IMR-90 (cell line): ENCODE results near the gene FGFRL1. TPM values are rescaled to one million over a fixed set of nuclear protein-coding genes. Genes with fewer than 3 reads are reported as not detected.

Experiments
- ATAC-seq: fragments of 200-7000 bp; cut with Tn5 transposase; 2 replicates; pipeline ENCODE4 v1.9.1; 2020; ENCODE audit warnings: low read depth, mild to moderate bottlenecking, moderate library complexity
- BruUV-seq: library from RNA; stranded (reverse); fragments of 400-500 nt; replicated peaks from 2 replicates; lab custom pipeline; 2021; lab: Mats Ljungman, UMichigan
- CTCF ChIA-PET: fragments of 300-600 bp; formaldehyde crosslinking; extraction: SDS; loops from one replicate; lab custom pipeline; 2021; ENCODE audit warnings: antibody characterized with exemption; lab: Yijun Ruan, JAX
- POLR2A ChIA-PET: fragments of 300-600 bp; sonication (Branson Sonifier 250); formaldehyde crosslinking; loops from one replicate; lab custom pipeline; 2022; ENCODE audit warnings: antibody characterized with exemption; ENCODE audit not compliant: unreplicated experiment; lab: Charles Lee
- DNase-seq: peaks from one replicate; pipeline ENCODE4 v3.0.0; 2013
- H2AFZ ChIP-seq: replicated peaks from 2 replicates; pipeline ENCODE3; 2013; ENCODE audit warnings: low read length, mild to moderate bottlenecking; ENCODE audit not compliant: poor library complexity
- H2AK5ac ChIP-seq: 2 replicates; pipeline ENCODE4 v1.6.1; 2013; ENCODE audit warnings: low read depth, low read length, inconsistent platforms
- H2AK9ac ChIP-seq: replicated peaks from 2 replicates; pipeline ENCODE3; 2013; ENCODE audit warnings: mild to moderate bottlenecking, low read depth, low read length, moderate library complexity; ENCODE audit not compliant: poor library complexity
- H2BK120ac ChIP-seq: 2 replicates; pipeline ENCODE4 v1.6.1; 2013; ENCODE audit warnings: low read depth, low read length, inconsistent platforms
- H2BK15ac ChIP-seq: 3 replicates; pipeline ENCODE4 v1.6.1; 2013; ENCODE audit warnings: low read depth, low read length, inconsistent platforms
- H2BK20ac ChIP-seq: 2 replicates; pipeline ENCODE4 v1.6.1; 2013; ENCODE audit warnings: low read depth, mild to moderate bottlenecking, inconsistent platforms, low read length, moderate library complexity
- H2BK5ac ChIP-seq: 2 replicates; pipeline ENCODE4 v1.6.1; 2013; ENCODE audit warnings: mild to moderate bottlenecking, low read depth, low read length, inconsistent platforms; ENCODE audit not compliant: poor library complexity, severe bottlenecking
- H3K14ac ChIP-seq: replicated peaks from 2 replicates; pipeline ENCODE4 v1.6.1; 2013; ENCODE audit warnings: low read depth, low read length, inconsistent platforms
- H3K18ac ChIP-seq: 2 replicates; pipeline ENCODE4 v1.6.1; 2013; ENCODE audit warnings: low read depth, low read length, control low read depth
- H3K23ac ChIP-seq: 2 replicates; pipeline ENCODE4 v1.6.1; 2013; ENCODE audit warnings: low read depth, low read length, inconsistent platforms
- H3K27ac ChIP-seq: 2 replicates; pipeline ENCODE4 v1.5.1; 2013; ENCODE audit warnings: mild to moderate bottlenecking, control low read depth, low read length; ENCODE audit not compliant: insufficient read depth
- H3K27me3 ChIP-seq: 2 replicates; pipeline ENCODE4 v1.6.1; 2013; ENCODE audit warnings: low read length; ENCODE audit not compliant: control insufficient read depth, insufficient read depth
- H3K36me3 ChIP-seq: 2 replicates; pipeline ENCODE4 v1.6.1; 2013; ENCODE audit warnings: low read length, mixed read lengths; ENCODE audit not compliant: control insufficient read depth, insufficient read depth
- H3K4ac ChIP-seq: 2 replicates; pipeline ENCODE4 v1.6.1; 2013; ENCODE audit warnings: low read depth, low read length, inconsistent platforms
- H3K4me1 ChIP-seq: 2 replicates; pipeline ENCODE4 v1.6.1; 2013; ENCODE audit warnings: low read length, mixed read lengths; ENCODE audit not compliant: control insufficient read depth, insufficient read depth
- H3K4me2 ChIP-seq: 2 replicates; pipeline ENCODE4 v1.6.1; 2013; ENCODE audit warnings: low read depth, mild to moderate bottlenecking, control low read depth, low read length, moderate library complexity
- H3K4me3 ChIP-seq: 2 replicates; pipeline ENCODE4 v1.5.1; 2013; ENCODE audit warnings: low read depth, mild to moderate bottlenecking, control low read depth, low read length, moderate library complexity; ENCODE audit not compliant: insufficient read depth
- H3K56ac ChIP-seq: 2 replicates; pipeline ENCODE4 v1.6.1; 2013; ENCODE audit warnings: low read length, inconsistent platforms; ENCODE audit not compliant: insufficient read depth; ENCODE audit errors: extremely low read depth
- H3K79me1 ChIP-seq, 2 experiments: 2 replicates each; pipeline ENCODE4 v1.6.1; 2013; ENCODE audit warnings: low read length in 2 of 2, inconsistent platforms in 1 of 2, low read depth in 1 of 2
- H3K9ac ChIP-seq: 2 replicates; pipeline ENCODE4 v1.6.1; 2013; ENCODE audit warnings: low read depth, low read length, control low read depth
- H3K9me1 ChIP-seq: 2 replicates; pipeline ENCODE4 v1.6.1; 2013; ENCODE audit warnings: low read length, inconsistent platforms; ENCODE audit not compliant: insufficient read depth
- H3K9me3 ChIP-seq: 2 replicates; pipeline ENCODE4 v1.6.1; 2013; ENCODE audit warnings: low read length; ENCODE audit not compliant: control insufficient read depth, insufficient read depth
- H4K20me1 ChIP-seq: 2 replicates; pipeline ENCODE4 v1.6.1; 2013; ENCODE audit warnings: low read length, inconsistent platforms; ENCODE audit not compliant: insufficient read depth
- H4K5ac ChIP-seq: 2 replicates; pipeline ENCODE4 v1.6.1; 2013; ENCODE audit warnings: mild to moderate bottlenecking, low read depth, low read length, control low read depth
- H4K8ac ChIP-seq, 2 experiments: 2 replicates each; pipeline ENCODE4 v1.6.1; 2013; ENCODE audit warnings: low read depth in 2 of 2, low read length in 2 of 2, control low read depth in 1 of 2, inconsistent platforms in 1 of 2
- H4K91ac ChIP-seq: 2 replicates; pipeline ENCODE4 v1.6.1; 2013; ENCODE audit warnings: low read depth, low read length, inconsistent platforms; ENCODE audit not compliant: insufficient read depth
- CTCF ChIP-seq: conservative IDR thresholded peaks from 2 replicates; pipeline ENCODE4 v1.5.1; 2012; ENCODE audit warnings: mild to moderate bottlenecking, low read depth, low read length, improper control_type of control experiment
- NFE2L2 ChIP-seq: fragments of 150-350 bp; IDR thresholded peaks from 2 replicates; pipeline ENCODE4 v1.6.1; 2016; ENCODE audit warnings: low read depth, mild to moderate bottlenecking, low read length
- POLR2A ChIP-seq: IDR thresholded peaks from 2 replicates; pipeline ENCODE4 v1.6.1; 2012; ENCODE audit warnings: mild to moderate bottlenecking, low read depth, low read length
- RCOR1 ChIP-seq: IDR thresholded peaks from 2 replicates; pipeline ENCODE4 v1.6.1; 2012; ENCODE audit warnings: mild to moderate bottlenecking, low read length, improper control_type of control experiment; ENCODE audit not compliant: insufficient replicate concordance
- RFX5 ChIP-seq: IDR thresholded peaks from 2 replicates; pipeline ENCODE4 v1.8.0; 2012; ENCODE audit warnings: low read depth, mild to moderate bottlenecking, low read length, moderate library complexity
- SMC3 ChIP-seq: fragments of 150-350 bp; IDR thresholded peaks from 2 replicates; pipeline ENCODE4 v1.6.1; 2016; ENCODE audit warnings: low read depth, mild to moderate bottlenecking, antibody characterized with exemption, low read length, moderate library complexity
- WGBS, 2 experiments: methylation state at CpG; one replicate each; pipeline versions ENCODE4 v1.1.5 to v1.1.7; 2013; ENCODE audit warnings: missing lambda C conversion rate in 2 of 2; ENCODE audit not compliant: insufficient read length in 1 of 2; ENCODE audit errors: extremely low coverage in 2 of 2; 5-methylcytosine and 5-hydroxymethylcytosine counted together
- dilution Hi-C: fragments of 300-500 bp; cut with HindIII; formaldehyde crosslinking; loops from one replicate; pipeline ENCODE4 v1.14.3; 2018; ENCODE audit warnings: low sequenced_read_pairs; ENCODE audit not compliant: unreplicated experiment
- in situ Hi-C: fragments of 300-500 bp; cut with MboI; formaldehyde crosslinking; loops from 3 replicates; pipeline ENCODE4 v1.14.3; 2019; ENCODE audit warnings: low sequenced_read_pairs, inconsistent platforms, mixed read lengths
- intact Hi-C: fragments of 100-400 bp; cut with micrococcal nuclease; formaldehyde crosslinking; loops from 2 replicates; pipeline ENCODE4 v1.10.0; 2022
- polyA plus RNA-seq, 3 experiments: library from polyadenylated mRNA; depleted of rRNA; stranded (reverse); fragments of >200 nt; gene quantifications; 2 replicates each; pipeline ENCODE4 v1.2.3, GENCODE V29; 2012; ENCODE audit warnings: low replicate concordance in 1 of 3
- total RNA-seq: library from RNA; depleted of rRNA; stranded (reverse); fragments of >200 nt; gene quantifications from 2 replicates; pipeline ENCODE4 v1.2.3, GENCODE V29; 2012
- TF ChIP-seq, protein P1 (sequence below): fragments of 150-350 bp; IDR thresholded peaks from 2 replicates; pipeline ENCODE4 v1.6.1; 2016; ENCODE audit warnings: low read depth, mild to moderate bottlenecking, low read length, moderate library complexity, borderline replicate concordance

Gene FGFRL1
- total and polyA plus RNA-seq, 2 of the 4 experiments (the other 2 are of a cell fraction): 49.3 to 78.8 TPM

DNA sequence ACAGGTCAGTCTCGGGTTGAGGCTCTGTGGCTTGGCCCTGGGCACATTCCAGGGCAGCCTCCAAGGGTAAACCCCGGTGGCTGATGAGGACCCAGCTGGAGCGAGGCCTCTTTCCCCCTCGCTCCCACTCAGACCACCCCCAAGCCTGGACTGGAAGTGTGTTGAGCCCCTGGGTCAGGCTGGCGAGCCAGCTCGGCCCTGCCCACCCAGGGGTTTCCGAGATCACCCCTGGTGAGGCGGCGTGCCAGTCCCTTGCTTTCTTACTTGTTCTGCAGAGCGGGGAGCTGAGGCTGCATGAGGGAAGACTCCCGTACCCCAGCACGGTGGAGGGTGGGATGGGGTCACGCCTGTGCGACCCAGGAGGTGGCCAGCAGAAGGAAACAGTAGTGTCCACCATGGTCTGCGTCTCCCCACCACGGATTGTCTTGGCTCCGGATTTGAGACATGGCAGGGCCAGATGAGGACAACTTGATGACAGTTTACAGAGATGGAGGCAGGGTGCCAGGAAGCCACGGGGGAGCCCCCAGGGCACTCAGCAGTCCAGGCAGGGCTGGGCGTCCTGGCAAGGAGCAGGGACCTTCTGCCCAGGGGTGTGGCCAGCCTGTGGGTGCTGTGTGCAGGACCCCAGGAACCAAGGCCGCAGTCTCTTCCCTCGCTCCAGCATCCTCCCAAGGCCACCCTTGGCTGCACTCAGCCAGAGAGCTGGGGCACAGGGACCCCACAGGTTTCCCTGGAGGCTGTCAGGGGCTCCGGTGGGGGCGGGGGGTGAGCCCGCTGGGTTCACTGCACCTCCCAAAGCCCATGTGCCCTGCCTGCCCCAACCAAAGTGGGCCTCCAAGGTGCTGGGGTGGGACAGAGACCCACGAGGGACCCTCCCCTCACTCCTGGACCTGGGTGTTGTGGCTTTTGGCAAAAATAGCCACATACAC lies 6.6 kb upstream of the FGFRL1 start:
- H3K14ac ChIP-seq: no peak overlapping the region
- H3K79me1 ChIP-seq: no peaks in the 10 kb centered on the region
- H2AK5ac ChIP-seq: no peak overlapping the region
- no peak overlapping the region for H2BK120ac ChIP-seq
- no peak overlapping the region for H4K5ac ChIP-seq
- H2BK20ac ChIP-seq: no peak overlapping the region
- no peak overlapping the region for H3K4me3 ChIP-seq
- no peak overlapping the region for H2AK9ac ChIP-seq
- ATAC-seq: no peak
- H3K4me2 ChIP-seq: no peak overlapping the region
- H2AFZ ChIP-seq: peak overlapping the region; percentile 11
- CTCF ChIA-PET: no interaction called here
- H3K9me3 ChIP-seq: peaks cover 3% of the 10 kb centered on the region
- BruUV-seq: no TSS peak
- POLR2A ChIA-PET: interaction anchor here (0.6 kb wide), 1 partner anchor 18 kb away, joined by 3 read pairs; the partner anchor contains the start of gene IDUA
- intact Hi-C loops: no loop called here
- H4K91ac ChIP-seq: no peak overlapping the region
- dilution Hi-C loops: no loop called here
- H3K9me1 ChIP-seq: no peaks in the 10 kb centered on the region
- TF ChIP-seq, protein P1, sequence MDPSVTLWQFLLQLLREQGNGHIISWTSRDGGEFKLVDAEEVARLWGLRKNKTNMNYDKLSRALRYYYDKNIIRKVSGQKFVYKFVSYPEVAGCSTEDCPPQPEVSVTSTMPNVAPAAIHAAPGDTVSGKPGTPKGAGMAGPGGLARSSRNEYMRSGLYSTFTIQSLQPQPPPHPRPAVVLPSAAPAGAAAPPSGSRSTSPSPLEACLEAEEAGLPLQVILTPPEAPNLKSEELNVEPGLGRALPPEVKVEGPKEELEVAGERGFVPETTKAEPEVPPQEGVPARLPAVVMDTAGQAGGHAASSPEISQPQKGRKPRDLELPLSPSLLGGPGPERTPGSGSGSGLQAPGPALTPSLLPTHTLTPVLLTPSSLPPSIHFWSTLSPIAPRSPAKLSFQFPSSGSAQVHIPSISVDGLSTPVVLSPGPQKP: no peak
- no peak for TF ChIP-seq POLR2A
- no peak for TF ChIP-seq NFE2L2
- TF ChIP-seq CTCF: no peak
- no peak for TF ChIP-seq RFX5
- TF ChIP-seq RCOR1: no peak
- TF ChIP-seq SMC3: no peak
- no peak overlapping the region for H3K4ac ChIP-seq
- no peak overlapping the region for H3K9ac ChIP-seq
- H3K4me1 ChIP-seq: peaks cover 9% of the 10 kb centered on the region
- H3K36me3 ChIP-seq: no peaks in the 10 kb centered on the region
- no peak overlapping the region for H4K8ac ChIP-seq
- no peak overlapping the region for H2BK5ac ChIP-seq
- peaks cover 63% of the 10 kb centered on the region for H3K27me3 ChIP-seq
- no peak for DNase-seq
- no peak overlapping the region for H3K18ac ChIP-seq
- no peak overlapping the region for H2BK15ac ChIP-seq
- in situ Hi-C loops: no loop called here
- 70% methylated on average over 8 of the region's 25 CpGs; no CpG with 5 or more reads in 1 of the 2 experiments for WGBS, 2 experiments
- H3K23ac ChIP-seq: no peak overlapping the region
- no peaks in the 10 kb centered on the region; the same call in 1 of the 2 replicates for H4K20me1 ChIP-seq
- no peak overlapping the region for H3K27ac ChIP-seq
- no peak overlapping the region for H3K56ac ChIP-seq
